Brain microvascular endothelial cell (primary cell): ENCODE data around the gene ZNF416.
A peak's percentile ranks its signal among the peaks of the same experiment; 100 is the strongest.

Experiments used
- DNase-seq: peaks from one replicate; pipeline ENCODE4 v3.0.0-alpha.2; 2020
- H3K27ac ChIP-seq: fragments of 250-450 bp; sonication (Bioruptor Pico); 2 replicates; pipeline ENCODE4 v1.5.1; 2020; ENCODE audit warnings: mild to moderate bottlenecking, moderate library complexity
- H3K27me3 ChIP-seq: fragments of 250-450 bp; sonication (Bioruptor Pico); replicated peaks from 2 replicates; pipeline ENCODE4 v1.5.1; 2020; ENCODE audit warnings: mild to moderate bottlenecking
- H3K36me3 ChIP-seq: fragments of 250-450 bp; sonication (Bioruptor Pico); replicated peaks from 2 replicates; pipeline ENCODE4 v1.5.1; 2020; ENCODE audit warnings: mild to moderate bottlenecking
- H3K4me3 ChIP-seq: 2 replicates; pipeline ENCODE4 v1.5.1; 2011; ENCODE audit warnings: low read depth, mild to moderate bottlenecking, control low read depth, low read length, moderate library complexity
- in situ Hi-C: cut with HindIII; loops from 2 replicates; pipeline ENCODE4 v1.10.0; 2017; ENCODE audit warnings: low sequenced_read_pairs, low pct_ligation_motif_present
- TF ChIP-seq, protein P1 (sequence below): IDR thresholded peaks from 2 replicates; pipeline ENCODE4 v1.5.1; 2011; ENCODE audit warnings: low read depth, mild to moderate bottlenecking, moderate library complexity, low read length, control low read depth, inconsistent platforms; ENCODE audit errors: missing control alignments

The ZNF416 gene

DNA sequence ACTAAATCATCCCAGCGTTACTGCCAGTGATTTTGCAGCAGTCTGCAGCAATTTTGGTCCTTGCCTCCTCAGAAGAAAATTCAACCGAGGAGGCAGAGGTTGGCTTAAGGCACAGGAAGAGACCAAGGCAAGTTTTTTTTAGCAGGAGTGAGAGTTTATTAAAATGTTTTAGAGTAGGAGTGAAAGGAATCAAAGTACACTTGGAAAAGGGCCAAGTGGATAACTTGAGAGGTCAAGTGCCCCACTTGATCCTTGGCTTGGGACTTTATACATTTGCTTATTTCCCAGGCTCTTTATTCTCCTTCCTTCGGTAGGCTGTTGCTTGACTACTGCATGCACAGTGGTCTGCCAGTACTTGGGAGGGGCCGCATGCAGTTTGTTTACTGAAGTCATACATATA lies 32.4 kb upstream of the ZNF416 start:
- in situ Hi-C loops: no loop called here
- no peak overlapping the region for H3K27ac ChIP-seq

DNA sequence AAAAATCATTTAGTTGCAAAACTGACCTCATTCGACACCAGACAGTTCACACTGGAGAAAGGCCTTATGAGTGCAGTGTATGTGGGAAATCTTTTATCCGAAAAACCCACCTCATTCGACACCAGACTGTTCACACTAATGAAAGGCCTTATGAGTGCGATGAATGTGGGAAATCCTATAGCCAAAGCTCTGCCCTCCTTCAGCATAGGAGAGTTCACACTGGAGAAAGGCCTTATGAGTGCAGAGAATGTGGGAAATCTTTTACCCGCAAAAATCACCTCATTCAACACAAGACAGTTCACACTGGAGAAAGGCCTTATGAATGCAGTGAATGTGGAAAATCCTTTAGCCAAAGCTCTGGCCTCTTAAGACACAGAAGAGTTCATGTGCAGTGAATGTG lies 28.2 kb upstream of the ZNF416 start:
- Histone ChIP-seq H3K36me3 (peaks cover 16% of the 10 kb centered on the region), H3K27me3 (no peaks in the 10 kb centered on the region), H3K27ac (no peak overlapping the region), H3K4me3 (no peak overlapping the region)
- TF ChIP-seq, protein P1, sequence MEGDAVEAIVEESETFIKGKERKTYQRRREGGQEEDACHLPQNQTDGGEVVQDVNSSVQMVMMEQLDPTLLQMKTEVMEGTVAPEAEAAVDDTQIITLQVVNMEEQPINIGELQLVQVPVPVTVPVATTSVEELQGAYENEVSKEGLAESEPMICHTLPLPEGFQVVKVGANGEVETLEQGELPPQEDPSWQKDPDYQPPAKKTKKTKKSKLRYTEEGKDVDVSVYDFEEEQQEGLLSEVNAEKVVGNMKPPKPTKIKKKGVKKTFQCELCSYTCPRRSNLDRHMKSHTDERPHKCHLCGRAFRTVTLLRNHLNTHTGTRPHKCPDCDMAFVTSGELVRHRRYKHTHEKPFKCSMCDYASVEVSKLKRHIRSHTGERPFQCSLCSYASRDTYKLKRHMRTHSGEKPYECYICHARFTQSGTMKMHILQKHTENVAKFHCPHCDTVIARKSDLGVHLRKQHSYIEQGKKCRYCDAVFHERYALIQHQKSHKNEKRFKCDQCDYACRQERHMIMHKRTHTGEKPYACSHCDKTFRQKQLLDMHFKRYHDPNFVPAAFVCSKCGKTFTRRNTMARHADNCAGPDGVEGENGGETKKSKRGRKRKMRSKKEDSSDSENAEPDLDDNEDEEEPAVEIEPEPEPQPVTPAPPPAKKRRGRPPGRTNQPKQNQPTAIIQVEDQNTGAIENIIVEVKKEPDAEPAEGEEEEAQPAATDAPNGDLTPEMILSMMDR: no peak
- no peak for DNase-seq
- in situ Hi-C loops: no loop called here

More for the DNA sequence above, 32.4 kb upstream of the ZNF416 start:
- Histone ChIP-seq H3K36me3 (peaks cover 12% of the 10 kb centered on the region), H3K27me3 (no peaks in the 10 kb centered on the region), H3K4me3 (no peak overlapping the region)
- DNase-seq: no peak
- TF ChIP-seq, protein P1: no peak

DNA sequence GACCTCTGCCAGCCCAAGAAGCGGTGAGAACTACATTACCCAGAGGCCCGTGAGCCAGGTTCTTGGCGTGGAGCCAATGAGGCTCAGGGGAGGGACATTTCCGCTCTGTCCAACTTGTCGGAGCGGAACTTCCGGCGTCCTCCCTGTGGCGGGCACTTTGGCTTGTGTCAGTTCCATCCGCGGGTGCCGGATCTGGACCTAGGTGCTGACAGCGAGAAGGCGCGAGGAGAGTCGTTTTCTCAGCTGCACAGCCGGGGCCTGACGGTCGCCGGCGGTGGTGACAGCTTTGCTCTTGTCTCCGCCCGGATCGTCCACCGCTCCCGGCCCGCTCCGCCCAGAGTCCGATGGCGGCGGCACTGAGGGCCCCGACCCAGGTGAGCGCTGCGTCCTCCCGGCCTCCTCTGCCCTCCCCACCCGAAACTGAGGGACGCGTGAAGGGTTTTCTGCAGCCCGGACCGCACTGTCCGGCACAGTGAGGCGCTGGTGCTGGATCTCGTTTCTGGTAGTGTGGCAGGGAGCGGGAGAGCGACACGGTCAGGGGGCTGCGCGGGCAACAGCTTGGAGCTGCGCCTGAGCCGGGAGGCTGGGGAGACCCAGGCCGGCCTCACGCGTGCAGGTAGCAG lies 21.2 kb upstream of the ZNF416 start, which contains the start of gene ZNF530:
ZNF530 (plus strand) TSS at position 125 of the 623 bp plus-strand sequence. CDS start 4,461 bp downstream, outside the sequence.
- DNase-seq: peak; percentile 89
- Histone ChIP-seq H3K4me3 (peak within 1 kb of the TSS; percentile 84), H3K36me3 (peaks cover 3% of the 10 kb centered on the region), H3K27me3 (no peaks in the 10 kb centered on the region), H3K27ac (no peak within 1 kb of the TSS)
- in situ Hi-C loops: no loop called here
- TF ChIP-seq, protein P1: peak; percentile 1

DNA sequence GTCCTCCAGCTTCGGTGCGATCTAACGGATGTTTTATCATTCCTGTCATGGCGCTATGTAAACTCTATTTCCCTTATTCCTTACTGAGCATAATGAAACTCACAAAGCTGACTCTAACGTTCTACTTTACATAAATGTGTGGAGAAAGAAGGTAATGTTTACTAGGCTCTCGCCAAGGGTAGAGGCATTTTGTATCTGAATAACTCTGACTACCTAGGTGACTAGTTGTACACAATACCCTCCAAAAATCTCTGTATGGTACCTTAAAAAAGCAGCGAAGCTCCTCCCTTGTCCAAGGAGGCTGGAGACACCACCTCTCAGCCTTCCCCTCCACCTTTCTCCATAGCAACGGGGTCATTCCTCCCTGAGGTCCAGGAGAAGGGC lies 20.7 kb upstream of the ZNF416 start:
- DNase-seq: no peak
- in situ Hi-C loops: no loop called here
- H3K27me3 ChIP-seq: no peaks in the 10 kb centered on the region
- H3K4me3 ChIP-seq: peak overlapping the region; percentile 84
- no peak overlapping the region for H3K27ac ChIP-seq
- H3K36me3 ChIP-seq: peaks cover under 1% of the 10 kb centered on the region
- TF ChIP-seq, protein P1: no peak

DNA sequence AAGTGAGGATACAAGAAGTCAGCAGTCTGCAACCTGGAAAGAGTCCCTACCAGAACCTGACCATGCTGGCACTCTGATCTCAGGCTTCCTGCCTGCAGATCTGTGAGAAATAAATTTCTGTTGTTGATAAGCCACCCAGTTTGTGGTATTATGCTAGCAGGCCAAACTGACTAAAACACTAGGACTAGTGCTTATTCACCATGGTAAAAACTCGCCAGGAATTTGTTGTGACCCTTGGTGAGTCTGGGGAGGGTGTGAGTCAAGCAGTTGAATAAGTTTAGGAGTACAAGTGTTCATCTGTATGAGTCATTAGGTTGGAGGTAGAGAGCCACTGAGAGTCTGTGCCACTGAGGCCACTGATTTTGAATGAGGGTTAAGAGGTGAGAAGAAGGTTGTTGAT lies 8.8 kb upstream of the ZNF416 start:
- H3K4me3 ChIP-seq: no peak overlapping the region
- H3K27me3 ChIP-seq: no peaks in the 10 kb centered on the region
- in situ Hi-C loops: no loop called here
- TF ChIP-seq, protein P1: no peak
- H3K36me3 ChIP-seq: peaks cover 27% of the 10 kb centered on the region
- peak; percentile 83 for DNase-seq
- H3K27ac ChIP-seq: peak overlapping the region; percentile 68
